Astrocyte of the cerebellum (primary cell): ENCODE results near the gene ZBED2.

Experiments
- DNase-seq: peaks from one replicate; pipeline ENCODE4 v3.0.0-alpha.2; 2011; ENCODE audit warnings: low read depth
- H3K4me3 ChIP-seq: 2 replicates; pipeline ENCODE4 v1.5.1; 2011; ENCODE audit warnings: mild to moderate bottlenecking, low read depth, low read length, moderate library complexity
- CTCF ChIP-seq: IDR thresholded peaks from 2 replicates; pipeline ENCODE4 v1.5.1; 2012; ENCODE audit warnings: low read length, low read depth, moderate library complexity, mild to moderate bottlenecking; ENCODE audit errors: missing control alignments
- in situ Hi-C: cut with HindIII; loops from 2 replicates; pipeline ENCODE4 v1.10.0; 2017; ENCODE audit warnings: low sequenced_read_pairs

The ZBED2 gene

GRCh38 chr3:111548092-111548491 lies 47.1 kb downstream of the ZBED2 start:
- in situ Hi-C loops, result no loop called here
- no peak overlapping the region for H3K4me3 ChIP-seq
- no peak for TF ChIP-seq CTCF
- no peak for DNase-seq

- DNase-seq, result no peak
- no peak for TF ChIP-seq CTCF
- no peak overlapping the region for H3K4me3 ChIP-seq
- in situ Hi-C loops, result no loop called here
Measured at GRCh38 chr3:111547631-111548030, 47.5 kb downstream of the ZBED2 start.

GRCh38 chr3:111545349-111545748 lies 49.8 kb downstream of the ZBED2 start:
- no peak overlapping the region for H3K4me3 ChIP-seq
- in situ Hi-C loops, result no loop called here
- DNase-seq, result no peak
- TF ChIP-seq CTCF, result no peak
